Sigmoid colon (tissue), 7 donors: ENCODE measurements around the gene MBLAC1. TPM values are rescaled to one million over a fixed set of nuclear protein-coding genes. Genes with fewer than 3 reads are reported as not detected.

ENCODE experiments used
- DNase-seq: peaks from one replicate; pipeline ENCODE4 v3.0.0-alpha.2; 2019
- H3K27ac ChIP-seq, 4 donors: fragments of 200-600 bp; sonication (generic); one replicate each; pipeline ENCODE4 v1.5.1; 2016 to 2019; ENCODE audit warnings: mild to moderate bottlenecking in 1 of 4
- H3K27me3 ChIP-seq, 3 donors: fragments of 200-600 bp; sonication (generic); one replicate each; pipeline ENCODE4 v1.5.1; 2019; ENCODE audit warnings: mild to moderate bottlenecking in 1 of 3
- H3K36me3 ChIP-seq, 4 donors: fragments of 200-600 bp; sonication (generic); one replicate each; pipeline ENCODE4 v1.5.1; 2016 to 2019
- H3K4me1 ChIP-seq, 4 donors: fragments of 200-600 bp; sonication (generic); one replicate each; pipeline ENCODE4 v1.5.1; 2017 to 2019
- H3K4me3 ChIP-seq, 4 donors: fragments of 200-600 bp; sonication (generic); one replicate each; pipeline ENCODE4 v1.5.1; 2017 to 2019; ENCODE audit warnings: mild to moderate bottlenecking in 2 of 4, moderate library complexity in 1 of 4
- H3K9me3 ChIP-seq, 4 donors: fragments of 200-600 bp in 3 of 4; sonication (generic) in 3 of 4; one replicate each; pipeline versions ENCODE4 v1.5.1 to v1.6.1; 2013 to 2019
- EP300 ChIP-seq, 4 donors: sonication (generic); formaldehyde crosslinking; IDR thresholded peaks; one replicate each; pipeline ENCODE4 v1.6.1; 2017; ENCODE audit warnings: antibody characterized with exemption in 4 of 4
- POLR2A ChIP-seq, 2 donors: fragments of 450-650 bp; IDR thresholded peaks; one replicate each; pipeline ENCODE4 v1.6.1; 2016; ENCODE audit warnings: antibody characterized with exemption in 2 of 2, mild to moderate bottlenecking in 2 of 2, moderate library complexity in 2 of 2
- POLR2AphosphoS5 ChIP-seq, 4 donors: sonication (generic); formaldehyde crosslinking; IDR thresholded peaks; one replicate each; pipeline ENCODE4 v1.6.1; 2017; ENCODE audit warnings: antibody characterized with exemption in 4 of 4
- WGBS, 2 donors: extraction: QIAGEN DNeasy Blood & Tissue Kit; methylation state at CpG; one replicate each; pipeline ENCODE4 v1.1.7; 2013; 5-methylcytosine and 5-hydroxymethylcytosine counted together
- intact Hi-C: fragments of 100-400 bp; cut with DNase I; formaldehyde crosslinking; loops from one replicate; pipeline ENCODE4 v1.15.1; 2023
- polyA plus RNA-seq, 3 donors: library from polyadenylated mRNA; stranded (reverse); fragments of 200-250 nt; gene quantifications; one replicate each; pipeline ENCODE4 v1.2.3, GENCODE V29; 2013
- total RNA-seq, 4 donors: library from RNA; depleted of rRNA; stranded (reverse); fragments of >200 nt; gene quantifications; one replicate each; pipeline ENCODE4 v1.1.0, GENCODE V29; 2016
- TF ChIP-seq, protein P1 (sequence below), 4 experiments: fragments of 450-650 bp in 3 of 4; fragments of 200-600 bp in 1 of 4; IDR thresholded peaks; one replicate each; pipeline ENCODE4 v1.5.1; 2016 to 2019; ENCODE audit warnings: antibody characterized with exemption in 4 of 4, mild to moderate bottlenecking in 3 of 4, moderate library complexity in 2 of 4
- donor health status: healthy with polysubstance abuse.
- donor health status: Bipolar disorder and iron deficiency.
- donor health status: healthy.

The MBLAC1 gene
- total and polyA plus RNA-seq, 7 donors: 1.6 to 5.8 (median 2.9) TPM

DNA sequence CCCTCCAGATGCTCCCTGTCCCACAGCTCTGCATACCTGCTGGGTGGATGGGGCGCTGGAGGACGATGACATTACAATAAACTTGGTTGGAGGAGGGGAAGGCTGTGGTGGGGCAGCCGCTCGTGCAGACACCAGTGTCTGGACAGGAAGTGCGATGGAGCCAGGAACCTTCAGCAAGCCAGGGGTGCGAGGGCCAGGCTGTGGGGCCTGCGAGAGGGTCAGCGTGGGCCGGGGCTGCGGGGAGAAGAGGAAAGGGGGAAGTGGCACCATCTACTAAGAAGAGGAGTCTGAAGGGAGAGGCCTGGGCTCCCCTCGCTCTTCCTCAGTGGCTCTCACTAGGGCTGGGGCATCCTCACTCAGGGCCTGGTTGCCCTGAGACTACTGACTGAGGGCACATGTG, 18.9 kb upstream of the MBLAC1 start:
- Histone ChIP-seq H3K27ac (no peak overlapping the region), H3K27me3 (no peaks in the 10 kb centered on the region), H3K4me1 (peaks cover 0 to 1% (median 0%) of the 10 kb centered on the region in 4 donors), H3K36me3 (peaks cover 29 to 97% (median 56%) of the 10 kb centered on the region in 4 donors), H3K4me3 (no peak overlapping the region), H3K9me3 (no peaks in the 10 kb centered on the region)
- intact Hi-C loops: no loop called here
- no peak for TF ChIP-seq POLR2AphosphoS5 (IDR thresholded peaks at IDR 0.05)
- no peak for TF ChIP-seq POLR2A (IDR thresholded peaks at IDR 0.05)
- no peak for TF ChIP-seq EP300 (IDR thresholded peaks at IDR 0.05)
- TF ChIP-seq, protein P1, sequence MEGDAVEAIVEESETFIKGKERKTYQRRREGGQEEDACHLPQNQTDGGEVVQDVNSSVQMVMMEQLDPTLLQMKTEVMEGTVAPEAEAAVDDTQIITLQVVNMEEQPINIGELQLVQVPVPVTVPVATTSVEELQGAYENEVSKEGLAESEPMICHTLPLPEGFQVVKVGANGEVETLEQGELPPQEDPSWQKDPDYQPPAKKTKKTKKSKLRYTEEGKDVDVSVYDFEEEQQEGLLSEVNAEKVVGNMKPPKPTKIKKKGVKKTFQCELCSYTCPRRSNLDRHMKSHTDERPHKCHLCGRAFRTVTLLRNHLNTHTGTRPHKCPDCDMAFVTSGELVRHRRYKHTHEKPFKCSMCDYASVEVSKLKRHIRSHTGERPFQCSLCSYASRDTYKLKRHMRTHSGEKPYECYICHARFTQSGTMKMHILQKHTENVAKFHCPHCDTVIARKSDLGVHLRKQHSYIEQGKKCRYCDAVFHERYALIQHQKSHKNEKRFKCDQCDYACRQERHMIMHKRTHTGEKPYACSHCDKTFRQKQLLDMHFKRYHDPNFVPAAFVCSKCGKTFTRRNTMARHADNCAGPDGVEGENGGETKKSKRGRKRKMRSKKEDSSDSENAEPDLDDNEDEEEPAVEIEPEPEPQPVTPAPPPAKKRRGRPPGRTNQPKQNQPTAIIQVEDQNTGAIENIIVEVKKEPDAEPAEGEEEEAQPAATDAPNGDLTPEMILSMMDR (IDR thresholded peaks at IDR 0.05): no peak
- no peak for DNase-seq
- 81 to 88% methylated on average over 11 of the region's 11 CpGs for WGBS, 2 donors

DNA sequence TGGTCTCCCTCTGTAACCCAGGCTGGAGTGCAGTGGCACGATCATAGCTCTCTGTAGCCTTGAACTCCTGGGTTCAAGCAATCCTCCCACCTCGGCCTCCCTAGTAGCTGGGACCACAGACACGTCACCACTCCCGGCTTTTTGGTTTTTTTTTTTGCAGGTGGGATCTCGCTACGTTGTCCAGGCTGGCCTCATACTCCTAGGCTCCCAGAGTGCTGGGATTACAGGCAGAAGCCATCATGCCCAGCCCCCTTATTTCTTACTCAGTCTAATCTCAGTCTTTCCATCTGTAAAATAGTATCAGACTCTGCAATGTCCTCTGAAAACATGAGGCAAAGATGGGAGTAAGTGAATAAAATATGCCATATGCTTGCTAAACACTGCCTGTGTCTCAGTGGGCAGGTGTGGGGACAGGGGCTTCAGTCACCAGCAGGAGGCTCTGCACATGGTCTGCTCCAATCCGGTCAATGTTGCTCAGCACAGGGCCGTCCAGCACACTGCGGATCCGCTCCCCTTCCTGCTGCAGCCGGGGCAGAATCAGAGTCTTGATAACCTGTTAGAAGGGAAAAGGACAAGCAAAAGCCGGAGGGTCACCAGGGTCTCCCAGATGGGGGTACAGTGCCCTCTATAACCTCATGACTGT, 17.1 kb upstream of the MBLAC1 start:
- Histone ChIP-seq H3K9me3 (no peaks in the 10 kb centered on the region), H3K27ac (no peak overlapping the region), H3K36me3 (peaks cover 29 to 93% (median 61%) of the 10 kb centered on the region in 4 donors), H3K4me1 (no peaks in the 10 kb centered on the region), H3K27me3 (no peaks in the 10 kb centered on the region), H3K4me3 (no peak overlapping the region)
- no peak for DNase-seq
- no peak for TF ChIP-seq POLR2AphosphoS5 (IDR thresholded peaks at IDR 0.05)
- no peak for TF ChIP-seq POLR2A (IDR thresholded peaks at IDR 0.05)
- TF ChIP-seq EP300 (IDR thresholded peaks at IDR 0.05): no peak
- TF ChIP-seq, protein P1 (IDR thresholded peaks at IDR 0.05): no peak
- intact Hi-C loops: no loop called here
- WGBS, 2 donors: 85 to 92% methylated on average over 12 of the region's 12 CpGs

DNA sequence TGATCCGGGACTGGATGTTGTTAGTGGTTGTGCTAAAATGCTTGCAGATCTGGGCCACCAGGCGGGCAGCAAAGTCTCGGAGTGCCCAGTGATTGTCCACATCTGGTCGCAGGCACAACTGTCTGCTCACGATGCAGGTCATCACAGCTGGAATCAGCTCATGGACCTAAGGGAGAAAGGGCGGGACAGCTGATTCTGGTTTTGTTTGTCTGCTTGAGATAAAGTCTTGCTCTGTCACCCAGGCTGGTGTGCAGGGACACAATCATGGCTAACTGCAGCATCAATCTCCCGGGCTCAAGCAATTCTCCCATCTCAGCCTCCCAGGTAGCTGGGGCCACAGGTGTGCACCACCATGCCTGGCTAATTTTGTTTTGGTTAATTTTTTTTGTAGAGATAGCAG, 15.6 kb upstream of the MBLAC1 start:
- Histone ChIP-seq H3K9me3 (no peaks in the 10 kb centered on the region), H3K27me3 (no peaks in the 10 kb centered on the region), H3K27ac (no peak overlapping the region), H3K4me1 (no peaks in the 10 kb centered on the region), H3K4me3 (no peak overlapping the region), H3K36me3 (peaks cover 29 to 77% (median 52%) of the 10 kb centered on the region in 4 donors)
- no peak for DNase-seq
- WGBS, 2 donors: 92 to 97% methylated on average over 7 of the region's 7 CpGs
- no peak for TF ChIP-seq POLR2AphosphoS5 (IDR thresholded peaks at IDR 0.05)
- intact Hi-C loops: no loop called here

DNA sequence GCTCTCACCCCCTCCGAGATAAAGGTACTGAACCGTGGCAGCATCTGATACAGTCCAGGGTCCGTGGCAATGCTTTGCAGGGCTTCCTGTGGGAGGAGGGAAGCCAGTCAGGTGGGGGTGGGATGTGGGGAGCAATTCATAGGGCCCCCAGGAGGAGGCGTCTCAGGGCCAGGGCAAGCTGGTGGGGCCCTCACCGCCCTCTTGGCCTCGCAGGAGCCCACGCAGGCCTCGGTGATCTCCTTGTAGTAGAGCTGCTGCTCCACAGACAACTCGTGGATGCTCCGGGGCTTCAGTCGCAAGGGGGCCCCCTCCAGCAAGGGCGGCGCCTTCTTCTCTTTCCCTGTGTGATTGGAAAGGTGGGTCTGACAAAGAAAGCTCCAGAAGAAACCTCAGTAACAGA, 14.9 kb upstream of the MBLAC1 start:
- DNase-seq: no peak
- no peaks in the 10 kb centered on the region for H3K4me1 ChIP-seq
- 88 to 91% methylated on average over 13 of the region's 13 CpGs for WGBS, 2 donors
- no peak overlapping the region for H3K4me3 ChIP-seq
- intact Hi-C loops: no loop called here
- no peaks in the 10 kb centered on the region for H3K27me3 ChIP-seq
- TF ChIP-seq, protein P1 (IDR thresholded peaks at IDR 0.05): no peak
- no peak for TF ChIP-seq POLR2A (IDR thresholded peaks at IDR 0.05)
- no peak for TF ChIP-seq EP300 (IDR thresholded peaks at IDR 0.05)
- no peak for TF ChIP-seq POLR2AphosphoS5 (IDR thresholded peaks at IDR 0.05)
- H3K36me3 ChIP-seq: peaks cover 27 to 70% (median 45%) of the 10 kb centered on the region in 4 donors
- no peak overlapping the region for H3K27ac ChIP-seq
- H3K9me3 ChIP-seq: no peaks in the 10 kb centered on the region

DNA sequence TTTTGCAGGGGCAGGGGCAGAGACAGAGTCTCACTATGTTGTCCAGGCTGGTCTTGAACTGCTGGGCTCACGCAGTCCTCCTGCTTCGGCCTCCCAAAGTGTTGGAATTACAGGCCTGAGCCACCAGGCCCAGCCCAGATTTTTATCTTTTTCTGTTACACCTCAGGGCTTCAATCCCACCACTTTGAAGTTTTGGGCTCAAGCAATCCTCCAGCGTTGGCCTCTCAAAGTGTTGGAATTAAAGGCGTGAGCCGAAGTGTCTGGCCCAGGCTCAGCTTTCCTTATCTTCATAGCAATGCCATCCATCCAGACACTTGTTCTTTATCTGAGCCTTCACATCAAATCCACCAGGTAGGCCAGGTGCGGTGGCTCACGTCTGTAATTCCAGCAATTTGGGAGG, 11.7 kb upstream of the MBLAC1 start:
- 94 to 95% methylated on average over 7 of the region's 7 CpGs for WGBS, 2 donors
- H3K36me3 ChIP-seq: peaks cover 15 to 42% (median 25%) of the 10 kb centered on the region in 4 donors
- H3K4me3 ChIP-seq: no peak overlapping the region
- intact Hi-C loops: no loop called here
- H3K4me1 ChIP-seq: peaks cover 0 to 11% (median 10%) of the 10 kb centered on the region in 4 donors
- H3K27me3 ChIP-seq: no peaks in the 10 kb centered on the region
- H3K27ac ChIP-seq: no peak overlapping the region
- TF ChIP-seq POLR2A (IDR thresholded peaks at IDR 0.05) (no peak), EP300 (IDR thresholded peaks at IDR 0.05) (no peak)
- no peak for DNase-seq
- H3K9me3 ChIP-seq: no peaks in the 10 kb centered on the region
